ENCODE measurements around the gene RNF182. TPM values are rescaled to one million over a fixed set of nuclear protein-coding genes. Genes with fewer than 3 reads are reported as not detected.
A peak's percentile ranks its signal among the peaks of the same experiment; 100 is the strongest.
"Not testable (repeated sequence)": the region's sequence is repeated elsewhere in the genome, so short reads cannot be mapped to it uniquely, and the experiment has no call there.

RNF182 gene
- total RNA-seq, 3 donors from 2014 or later, result 0.66 to 1.5 (median 0.80) TPM

- Histone ChIP-seq H3K4me1 (no peaks in the 10 kb centered on the region), H3K27me3 (no peaks in the 10 kb centered on the region), H3K9me3 (no peaks in the 10 kb centered on the region), H3K36me3 (no peaks in the 10 kb centered on the region), H3K4me3 (no peak overlapping the region), H3K27ac (peak overlapping the region; percentile 7 to 49)
- DNase-seq (ENCODE audit: low spot score in 2 of 2), result no peak
- intact Hi-C loops (cut with DNase I; ENCODE audit: low total_unique reads), result no loop called here
- TF ChIP-seq POLR2A (IDR thresholded peaks at IDR 0.05) (no peak), CTCF (IDR thresholded peaks at IDR 0.05) (no peak), POLR2AphosphoS5 (IDR thresholded peaks at IDR 0.05) (no peak)
Measured at GRCh38 chr6:14016432-14016831, 91.7 kb downstream of the RNF182 start.

- intact Hi-C loops (cut with DNase I; ENCODE audit: low total_unique reads), result no loop called here
- Histone ChIP-seq H3K4me1 (no peaks in the 10 kb centered on the region), H3K36me3 (no peaks in the 10 kb centered on the region), H3K27me3 (no peaks in the 10 kb centered on the region), H3K4me3 (no peak overlapping the region), H3K9me3 (no peaks in the 10 kb centered on the region), H3K27ac (peak overlapping the region in 1 of 2 donors; percentile 49)
- no peak for DNase-seq (ENCODE audit: low spot score in 2 of 2)
- TF ChIP-seq POLR2AphosphoS5 (IDR thresholded peaks at IDR 0.05) (no peak), POLR2A (IDR thresholded peaks at IDR 0.05) (no peak), CTCF (IDR thresholded peaks at IDR 0.05) (no peak)
Measured at GRCh38 chr6:14016935-14017625, 92.3 kb downstream of the RNF182 start.

- H3K9me3 ChIP-seq, result no peaks in the 10 kb centered on the region
- intact Hi-C loops (cut with DNase I; ENCODE audit: low total_unique reads), result loop anchor here (1.0 kb wide), 1 partner anchor 17 kb away; no protein-coding TSS in a partner anchor
- H3K27me3 ChIP-seq, result no peaks in the 10 kb centered on the region
- no peak overlapping the region for H3K4me3 ChIP-seq
- H3K36me3 ChIP-seq, result no peaks in the 10 kb centered on the region
- no peak for DNase-seq (ENCODE audit: low spot score in 2 of 2)
- TF ChIP-seq POLR2AphosphoS5 (IDR thresholded peaks at IDR 0.05) (no peak), CTCF (IDR thresholded peaks at IDR 0.05) (no peak), POLR2A (IDR thresholded peaks at IDR 0.05) (no peak)
- H3K27ac ChIP-seq, result peak overlapping the region in 1 of 2 donors; percentile 49
- no peaks in the 10 kb centered on the region for H3K4me1 ChIP-seq
Measured at GRCh38 chr6:14017626-14018475, 93.1 kb downstream of the RNF182 start.

- not testable (repeated sequence) for H3K27ac ChIP-seq; DNase-seq (ENCODE audit: low spot score in 2 of 2); H3K4me1 ChIP-seq
Measured at GRCh38 chr6:14018559-14018958, 93.8 kb downstream of the RNF182 start.

GRCh38 chr6:14020551-14020950, 95.8 kb downstream of the RNF182 start:
- Histone ChIP-seq H3K36me3 (no peaks in the 10 kb centered on the region), H3K4me1 (no peaks in the 10 kb centered on the region), H3K27ac (no peak overlapping the region), H3K27me3 (no peaks in the 10 kb centered on the region), H3K4me3 (no peak overlapping the region), H3K9me3 (no peaks in the 10 kb centered on the region)
- intact Hi-C loops (cut with DNase I; ENCODE audit: low total_unique reads), result no loop called here
- no peak for DNase-seq (ENCODE audit: low spot score in 2 of 2)
- TF ChIP-seq POLR2A (IDR thresholded peaks at IDR 0.05), result no peak
- TF ChIP-seq POLR2AphosphoS5 (IDR thresholded peaks at IDR 0.05), result no peak
- TF ChIP-seq CTCF (IDR thresholded peaks at IDR 0.05), result no peak

More at GRCh38 chr6:14018559-14018958, 93.8 kb downstream of the RNF182 start:
- intact Hi-C loops (cut with DNase I; ENCODE audit: low total_unique reads), result loop anchor here (1.0 kb wide), 1 partner anchor 17 kb away; no protein-coding TSS in a partner anchor
- not testable (repeated sequence) for H3K9me3 ChIP-seq, H3K4me3 ChIP-seq, H3K27me3 ChIP-seq, H3K36me3 ChIP-seq
